RWPE2 (cell line): ENCODE measurements around the gene CLEC16A.

ENCODE experiments used
- ATAC-seq: fragments of 200-7000 bp; cut with Tn5 transposase; 3 replicates; pipeline ENCODE4 v1.9.1; 2021; ENCODE audit warnings: low read depth
- DNase-seq: peaks from one replicate; pipeline ENCODE4 v3.0.0-alpha.2; 2020; ENCODE audit warnings: low spot score
- H3K27ac ChIP-seq: fragments of 450-650 bp; 2 replicates; pipeline ENCODE4 v1.5.1; 2017; ENCODE audit warnings: mild to moderate bottlenecking; ENCODE audit not compliant: poor library complexity, severe bottlenecking
- H3K27me3 ChIP-seq: fragments of 250-450 bp; sonication (Bioruptor Pico); 2 replicates; pipeline ENCODE4 v1.5.1; 2021; ENCODE audit warnings: mild to moderate bottlenecking, moderate library complexity; ENCODE audit not compliant: insufficient read depth, poor library complexity, severe bottlenecking
- H3K36me3 ChIP-seq: fragments of 250-450 bp; sonication (Bioruptor Pico); 2 replicates; pipeline ENCODE4 v1.5.1; 2020; ENCODE audit warnings: low read depth, mild to moderate bottlenecking, moderate library complexity
- H3K4me1 ChIP-seq: fragments of 250-450 bp; sonication (Bioruptor Pico); 2 replicates; pipeline ENCODE4 v1.5.1; 2021; ENCODE audit warnings: mild to moderate bottlenecking, moderate library complexity; ENCODE audit not compliant: insufficient read depth, poor library complexity, severe bottlenecking
- H3K4me3 ChIP-seq: fragments of 250-450 bp; sonication (Bioruptor Pico); 2 replicates; pipeline ENCODE4 v1.5.1; 2021; ENCODE audit warnings: mild to moderate bottlenecking, moderate library complexity; ENCODE audit not compliant: severe bottlenecking
- H3K9me3 ChIP-seq: fragments of 250-450 bp; sonication (Bioruptor Pico); 2 replicates; pipeline ENCODE4 v1.5.1; 2021; ENCODE audit warnings: mild to moderate bottlenecking, moderate library complexity; ENCODE audit not compliant: severe bottlenecking
- CTCF ChIP-seq: fragments of 450-650 bp; IDR thresholded peaks from one replicate; pipeline ENCODE4 v1.5.1; 2017; ENCODE audit warnings: mild to moderate bottlenecking, moderate library complexity; ENCODE audit not compliant: poor library complexity, severe bottlenecking

Gene CLEC16A

GRCh38 chr16:11168386-11169051, 224.2 kb downstream of the CLEC16A start:
- H3K9me3 ChIP-seq, result no peaks in the 10 kb centered on the region
- ATAC-seq (no peak; the same call in 2 of the 3 replicates), DNase-seq (no peak)
- H3K27me3 ChIP-seq, result no peaks in the 10 kb centered on the region
- no peak for TF ChIP-seq CTCF
- H3K36me3 ChIP-seq, result no peaks in the 10 kb centered on the region
- no peak overlapping the region for H3K27ac ChIP-seq
- H3K4me3 ChIP-seq, result no peak overlapping the region
- no peaks in the 10 kb centered on the region for H3K4me1 ChIP-seq

- ATAC-seq, result no peak
Observed at GRCh38 chr16:11169641-11170040, 225.3 kb downstream of the CLEC16A start.

GRCh38 chr16:11170201-11170600, 225.8 kb downstream of the CLEC16A start:
- ATAC-seq (no peak), DNase-seq (no peak)
- Histone ChIP-seq H3K9me3 (no peaks in the 10 kb centered on the region), H3K4me1 (no peaks in the 10 kb centered on the region), H3K27ac (no peak overlapping the region), H3K36me3 (no peaks in the 10 kb centered on the region), H3K4me3 (no peak overlapping the region), H3K27me3 (no peaks in the 10 kb centered on the region)
- no peak for TF ChIP-seq CTCF

More at GRCh38 chr16:11169641-11170040, 225.3 kb downstream of the CLEC16A start:
- no peaks in the 10 kb centered on the region for H3K27me3 ChIP-seq
- no peak for DNase-seq
- no peak overlapping the region for H3K4me3 ChIP-seq
- TF ChIP-seq CTCF, result no peak
- H3K9me3 ChIP-seq, result no peaks in the 10 kb centered on the region
- no peaks in the 10 kb centered on the region for H3K36me3 ChIP-seq
- H3K27ac ChIP-seq, result no peak overlapping the region
- no peaks in the 10 kb centered on the region for H3K4me1 ChIP-seq

- no peak for ATAC-seq
- no peaks in the 10 kb centered on the region for H3K27me3 ChIP-seq
- no peak for TF ChIP-seq CTCF
- H3K27ac ChIP-seq, result no peak overlapping the region
- no peaks in the 10 kb centered on the region for H3K9me3 ChIP-seq
- H3K4me3 ChIP-seq, result no peak overlapping the region
- no peaks in the 10 kb centered on the region for H3K36me3 ChIP-seq
- no peaks in the 10 kb centered on the region for H3K4me1 ChIP-seq
- no peak for DNase-seq
Observed at GRCh38 chr16:11170696-11171447, 226.5 kb downstream of the CLEC16A start.

- H3K27me3 ChIP-seq, result no peaks in the 10 kb centered on the region
- H3K4me1 ChIP-seq, result no peaks in the 10 kb centered on the region
- DNase-seq (no peak), ATAC-seq (no peak)
- H3K36me3 ChIP-seq, result no peaks in the 10 kb centered on the region
- H3K27ac ChIP-seq, result no peak overlapping the region
- no peaks in the 10 kb centered on the region for H3K9me3 ChIP-seq
- no peak overlapping the region for H3K4me3 ChIP-seq
- no peak for TF ChIP-seq CTCF
Observed at GRCh38 chr16:11171448-11171709, 227.0 kb downstream of the CLEC16A start.
